T-helper 1 cell treated with Interleukin-12 subunit alpha and Interleukin-12 subunit beta and Interleukin-4 antibody, amounts not matched to agents 30 μg/mL and 1 μg/mL, for 36 hours (primary cell): ENCODE measurements around the gene NKX2-4.
"Not testable (repeated sequence)": the region's sequence is repeated elsewhere in the genome, so short reads cannot be mapped to it uniquely, and the experiment has no call there.

Experiments used
- H3K27ac Mint-ChIP-seq: one replicate; pipeline ENCODE4 v1.8.0; 2021; ENCODE audit warnings: mild to moderate bottlenecking, mixed read lengths
- H3K27me3 Mint-ChIP-seq: one replicate; pipeline ENCODE4 v1.8.0; 2021; ENCODE audit warnings: low read depth, mixed read lengths
- H3K36me3 Mint-ChIP-seq: one replicate; pipeline ENCODE4 v1.8.0; 2021; ENCODE audit warnings: low read depth, mixed read lengths
- H3K4me1 Mint-ChIP-seq: one replicate; pipeline ENCODE4 v1.8.0; 2021; ENCODE audit warnings: low read depth, mixed read lengths
- H3K4me3 Mint-ChIP-seq: one replicate; pipeline ENCODE4 v1.8.0; 2021; ENCODE audit warnings: mild to moderate bottlenecking, moderate library complexity, mixed read lengths
- H3K9me3 Mint-ChIP-seq: one replicate; pipeline ENCODE4 v1.8.0; 2021; ENCODE audit warnings: mixed read lengths

Gene NKX2-4

GRCh38 chr20:21397341-21398108 lies at the start of gene NKX2-4:
NKX2-4 (minus strand) TSS chr20:21397526; CDS start chr20:21397399, 127 bp downstream.
- H3K4me1 Mint-ChIP-seq: peaks cover 17% of the 10 kb centered on the region
- peak within 1 kb of the TSS; percentile 16 for H3K27ac Mint-ChIP-seq
- no peaks in the 10 kb centered on the region for H3K36me3 Mint-ChIP-seq
- H3K4me3 Mint-ChIP-seq: peak within 1 kb of the TSS; percentile 67
- no peaks in the 10 kb centered on the region for H3K9me3 Mint-ChIP-seq
- peaks cover 78% of the 10 kb centered on the region for H3K27me3 Mint-ChIP-seq

- peaks cover 34% of the 10 kb centered on the region for H3K27me3 Mint-ChIP-seq
- H3K36me3 Mint-ChIP-seq: no peaks in the 10 kb centered on the region
- no peaks in the 10 kb centered on the region for H3K4me1 Mint-ChIP-seq
These were observed 40.5 kb upstream of the NKX2-4 start for GRCh38 chr20:21437816-21438215.

GRCh38 chr20:21437248-21437647 lies 39.9 kb upstream of the NKX2-4 start:
- no peaks in the 10 kb centered on the region for H3K36me3 Mint-ChIP-seq
- no peak overlapping the region for H3K4me3 Mint-ChIP-seq
- no peaks in the 10 kb centered on the region for H3K9me3 Mint-ChIP-seq
- H3K4me1 Mint-ChIP-seq: no peaks in the 10 kb centered on the region
- no peak overlapping the region for H3K27ac Mint-ChIP-seq
- H3K27me3 Mint-ChIP-seq: peaks cover 30% of the 10 kb centered on the region

More at GRCh38 chr20:21437816-21438215, 40.5 kb upstream of the NKX2-4 start:
- no peaks in the 10 kb centered on the region for H3K9me3 Mint-ChIP-seq
- no peak overlapping the region for H3K27ac Mint-ChIP-seq
- no peak overlapping the region for H3K4me3 Mint-ChIP-seq

- Mint-ChIP-seq H3K27ac (no peak overlapping the region), H3K4me3 (no peak overlapping the region), H3K4me1 (no peaks in the 10 kb centered on the region), H3K36me3 (no peaks in the 10 kb centered on the region), H3K27me3 (peaks cover 27% of the 10 kb centered on the region), H3K9me3 (no peaks in the 10 kb centered on the region)
These were observed 38.9 kb upstream of the NKX2-4 start for GRCh38 chr20:21436205-21436604.

GRCh38 chr20:21435576-21435975 lies 38.2 kb upstream of the NKX2-4 start:
- H3K4me3 Mint-ChIP-seq: no peak overlapping the region
- H3K9me3 Mint-ChIP-seq: no peaks in the 10 kb centered on the region
- H3K36me3 Mint-ChIP-seq: no peaks in the 10 kb centered on the region
- peaks cover 25% of the 10 kb centered on the region for H3K27me3 Mint-ChIP-seq
- H3K27ac Mint-ChIP-seq: no peak overlapping the region
- no peaks in the 10 kb centered on the region for H3K4me1 Mint-ChIP-seq

- Mint-ChIP-seq H3K4me3 (no peak overlapping the region), H3K27me3 (peaks cover 21% of the 10 kb centered on the region), H3K4me1 (no peaks in the 10 kb centered on the region), H3K27ac (no peak overlapping the region), H3K9me3 (no peaks in the 10 kb centered on the region), H3K36me3 (no peaks in the 10 kb centered on the region)
These were observed 36.1 kb upstream of the NKX2-4 start for GRCh38 chr20:21433329-21433890.

GRCh38 chr20:21432911-21433310 lies 35.6 kb upstream of the NKX2-4 start:
- Mint-ChIP-seq H3K27me3 (peaks cover 20% of the 10 kb centered on the region), H3K27ac (no peak overlapping the region), H3K4me3 (no peak overlapping the region), H3K9me3 (no peaks in the 10 kb centered on the region), H3K4me1 (no peaks in the 10 kb centered on the region), H3K36me3 (no peaks in the 10 kb centered on the region)

- Mint-ChIP-seq H3K36me3 (no peaks in the 10 kb centered on the region), H3K9me3 (peaks cover 8% of the 10 kb centered on the region), H3K27ac (no peak overlapping the region), H3K27me3 (peaks cover 11% of the 10 kb centered on the region), H3K4me3 (no peak overlapping the region), H3K4me1 (no peaks in the 10 kb centered on the region)
These were observed 32.7 kb upstream of the NKX2-4 start for GRCh38 chr20:21430020-21430419.

GRCh38 chr20:21424846-21425245 lies 27.5 kb upstream of the NKX2-4 start:
- H3K9me3 Mint-ChIP-seq: peaks cover 20% of the 10 kb centered on the region
- H3K4me3 Mint-ChIP-seq: no peak overlapping the region
- no peaks in the 10 kb centered on the region for H3K36me3 Mint-ChIP-seq

GRCh38 chr20:21423712-21424111 lies 26.4 kb upstream of the NKX2-4 start:
- H3K9me3 Mint-ChIP-seq: peaks cover 24% of the 10 kb centered on the region
- H3K27me3 Mint-ChIP-seq, H3K36me3 Mint-ChIP-seq, H3K4me3 Mint-ChIP-seq, H3K4me1 Mint-ChIP-seq, H3K27ac Mint-ChIP-seq: not testable (repeated sequence)

More at GRCh38 chr20:21424846-21425245, 27.5 kb upstream of the NKX2-4 start:
- Mint-ChIP-seq H3K27me3 (peaks cover 3% of the 10 kb centered on the region), H3K4me1 (no peaks in the 10 kb centered on the region), H3K27ac (no peak overlapping the region)

- Mint-ChIP-seq H3K4me3 (no peak overlapping the region), H3K9me3 (peaks cover 24% of the 10 kb centered on the region), H3K27me3 (peaks cover under 1% of the 10 kb centered on the region), H3K36me3 (no peaks in the 10 kb centered on the region), H3K4me1 (no peaks in the 10 kb centered on the region), H3K27ac (no peak overlapping the region)
These were observed 24.4 kb upstream of the NKX2-4 start for GRCh38 chr20:21421601-21422236.

- H3K4me3 Mint-ChIP-seq, H3K36me3 Mint-ChIP-seq, H3K9me3 Mint-ChIP-seq, H3K4me1 Mint-ChIP-seq, H3K27ac Mint-ChIP-seq: not testable (repeated sequence)
- H3K27me3 Mint-ChIP-seq: peaks cover 19% of the 10 kb centered on the region
These were observed 21.8 kb upstream of the NKX2-4 start for GRCh38 chr20:21419147-21419546.

- H3K4me3 Mint-ChIP-seq, H3K4me1 Mint-ChIP-seq, H3K36me3 Mint-ChIP-seq, H3K27ac Mint-ChIP-seq: not testable (repeated sequence)
- Mint-ChIP-seq H3K27me3 (peaks cover 51% of the 10 kb centered on the region), H3K9me3 (peaks cover 13% of the 10 kb centered on the region)
These were observed 16.7 kb upstream of the NKX2-4 start for GRCh38 chr20:21413996-21414395.

GRCh38 chr20:21411725-21412124 lies 14.4 kb upstream of the NKX2-4 start:
- H3K27me3 Mint-ChIP-seq: peaks cover 56% of the 10 kb centered on the region
- no peak overlapping the region for H3K4me3 Mint-ChIP-seq
- no peaks in the 10 kb centered on the region for H3K4me1 Mint-ChIP-seq
- peaks cover 13% of the 10 kb centered on the region for H3K9me3 Mint-ChIP-seq
- H3K27ac Mint-ChIP-seq: no peak overlapping the region
- no peaks in the 10 kb centered on the region for H3K36me3 Mint-ChIP-seq

GRCh38 chr20:21399005-21399475 lies 1.7 kb upstream of the NKX2-4 start:
- peaks cover 7% of the 10 kb centered on the region for H3K4me1 Mint-ChIP-seq
- H3K27me3 Mint-ChIP-seq: peaks cover 74% of the 10 kb centered on the region
- no peak overlapping the region for H3K27ac Mint-ChIP-seq
- no peaks in the 10 kb centered on the region for H3K36me3 Mint-ChIP-seq
- H3K4me3 Mint-ChIP-seq: no peak overlapping the region
- H3K9me3 Mint-ChIP-seq: no peaks in the 10 kb centered on the region
